Activated CD8-positive, alpha-beta memory T cell treated with anti-CD3 and anti-CD28 coated beads, Interleukin-2, amount 50 U/mL, for 1 hour (primary cell): ENCODE measurements around the gene NPAS3.
"Not testable (repeated sequence)": the region's sequence is repeated elsewhere in the genome, so short reads cannot be mapped to it uniquely, and the experiment has no call there.

Experiments
- DNase-seq: peaks from one replicate; pipeline ENCODE4 v3.0.0-alpha.2; 2020; ENCODE audit errors: extremely low read depth

NPAS3 gene

GRCh38 chr14:33073023-33073422 is 134.3 kb downstream of the NPAS3 start:
- DNase-seq, result no peak

GRCh38 chr14:33081259-33081658 is 142.6 kb downstream of the NPAS3 start:
- DNase-seq, result no peak

GRCh38 chr14:33085799-33086198 is 147.1 kb downstream of the NPAS3 start:
- no peak for DNase-seq

GRCh38 chr14:33088274-33088673 is 149.6 kb downstream of the NPAS3 start:
- not testable (repeated sequence) for DNase-seq

- DNase-seq, result no peak
These were observed 159.3 kb downstream of the NPAS3 start for GRCh38 chr14:33098016-33098415.

- DNase-seq, result no peak
These were observed 164.8 kb downstream of the NPAS3 start for GRCh38 chr14:33103489-33103888.

GRCh38 chr14:33103966-33104365 is 165.3 kb downstream of the NPAS3 start:
- no peak for DNase-seq

GRCh38 chr14:33110737-33111443 is 172.2 kb downstream of the NPAS3 start:
- DNase-seq, result no peak

- DNase-seq, result no peak
These were observed 175.7 kb downstream of the NPAS3 start for GRCh38 chr14:33114331-33114730.

GRCh38 chr14:33118668-33119067 is 180.0 kb downstream of the NPAS3 start:
- no peak for DNase-seq

- no peak for DNase-seq
These were observed 181.7 kb downstream of the NPAS3 start for GRCh38 chr14:33120341-33120740.

- DNase-seq, result no peak
These were observed 182.3 kb downstream of the NPAS3 start for GRCh38 chr14:33120966-33121365.

- no peak for DNase-seq
These were observed 184.6 kb downstream of the NPAS3 start for GRCh38 chr14:33123281-33123680.

- DNase-seq, result no peak
These were observed 187.8 kb downstream of the NPAS3 start for GRCh38 chr14:33126433-33126832.

- DNase-seq, result no peak
These were observed 188.9 kb downstream of the NPAS3 start for GRCh38 chr14:33127531-33127930.

GRCh38 chr14:33131801-33132200 is 193.1 kb downstream of the NPAS3 start:
- no peak for DNase-seq

- DNase-seq, result no peak
These were observed 195.5 kb downstream of the NPAS3 start for GRCh38 chr14:33134162-33134561.

- DNase-seq, result no peak
These were observed 196.3 kb downstream of the NPAS3 start for GRCh38 chr14:33134975-33135374.

GRCh38 chr14:33150666-33151428 is 212.2 kb downstream of the NPAS3 start:
- no peak for DNase-seq

- no peak for DNase-seq
These were observed 224.4 kb downstream of the NPAS3 start for GRCh38 chr14:33163109-33163508.

GRCh38 chr14:33163600-33163999 is 224.9 kb downstream of the NPAS3 start:
- no peak for DNase-seq

- DNase-seq, result no peak
These were observed 226.7 kb downstream of the NPAS3 start for GRCh38 chr14:33165144-33165925.

GRCh38 chr14:33165926-33166289 is 227.2 kb downstream of the NPAS3 start:
- no peak for DNase-seq
